Kidney (tissue), 14 donors: ENCODE results near the gene SF3A2. TPM values are rescaled to one million over a fixed set of nuclear protein-coding genes. Genes with fewer than 3 reads are reported as not detected.
A peak's percentile ranks its signal among the peaks of the same experiment; 100 is the strongest.

ENCODE experiments used
- DNase-seq, 5 donors: peaks; one replicate each; pipeline ENCODE4 v3.0.0-alpha.2; 2013 to 2020
- FAIRE-seq: peaks from 2 replicates; lab custom pipeline; 2012; peaks lifted over from hg19 to GRCh38; lab: Jason Lieb, UNC
- H3K27ac ChIP-seq, 2 donors: one replicate each; pipeline ENCODE4 v1.7.0; 2013; ENCODE audit warnings: low read depth in 2 of 2, low read length in 2 of 2, inconsistent platforms in 1 of 2
- H3K27me3 ChIP-seq: one replicate; pipeline ENCODE4 v1.7.1; 2013; ENCODE audit warnings: low read length, inconsistent platforms; ENCODE audit not compliant: control insufficient read depth, insufficient read depth
- H3K36me3 ChIP-seq, 3 donors: one replicate each; pipeline versions ENCODE4 v1.7.0 to v1.7.1; 2013; ENCODE audit warnings: low read length in 3 of 3, control low read depth in 1 of 3, inconsistent platforms in 1 of 3; ENCODE audit not compliant: insufficient read depth in 3 of 3, control insufficient read depth in 2 of 3
- H3K4me1 ChIP-seq, 3 donors: one replicate each; pipeline versions ENCODE4 v1.7.0 to v1.7.1; 2013; ENCODE audit warnings: low read length in 3 of 3, inconsistent platforms in 1 of 3, low read depth in 1 of 3; ENCODE audit not compliant: control insufficient read depth in 2 of 3, insufficient read depth in 2 of 3
- H3K4me3 ChIP-seq, 3 donors: one replicate each; pipeline versions ENCODE4 v1.7.0 to v1.8.1; 2013; ENCODE audit warnings: low read length in 3 of 3, control low read depth in 1 of 3, inconsistent platforms in 1 of 3
- H3K9ac ChIP-seq, 3 donors: one replicate each; pipeline versions ENCODE4 v1.7.0 to v1.7.1; 2013; ENCODE audit warnings: low read length in 3 of 3, control low read depth in 1 of 3, inconsistent platforms in 1 of 3
- H3K9me3 ChIP-seq, 3 donors: one replicate each; pipeline versions ENCODE4 v1.7.0 to v1.7.1; 2013; ENCODE audit warnings: low read length in 3 of 3, control low read depth in 1 of 3, inconsistent platforms in 1 of 3; ENCODE audit not compliant: control insufficient read depth in 2 of 3, insufficient read depth in 1 of 3
- intact Hi-C: fragments of 100-400 bp; cut with DNase I; formaldehyde crosslinking; loops from one replicate; pipeline ENCODE4 v1.11.1; 2022
- polyA plus RNA-seq: library from polyadenylated mRNA; stranded (reverse); fragments of 350-450 nt; fragmentation: Illumina TruSeq; extraction: RNeasy Lipid Tissue Mini Kit (QIAGEN cat#74804); gene quantifications from one replicate; pipeline ENCODE4 v1.2.3, GENCODE V29; 2014; ENCODE audit warnings: low read depth, low replicate concordance; ENCODE audit not compliant: insufficient read depth
- total RNA-seq: library from RNA; stranded (reverse); fragmentation: NEBNext Ultra II Directional; extraction: Animal tissue kit (Norgen Biotek cat#: 25700); gene quantifications from one replicate; pipeline ENCODE4 v1.2.1, GENCODE V29; 2021
- TF ChIP-seq, protein P1 (sequence below): IDR thresholded peaks from 3 replicates; pipeline ENCODE4 v1.5.1; 2012; ENCODE audit warnings: mild to moderate bottlenecking, moderate library complexity, borderline replicate concordance; ENCODE audit not compliant: insufficient read depth; ENCODE audit errors: extremely low read depth
- donor health status: control.
- donor health status: control.
- donor health status: control.
- donor health status: control.
- donor health status: control.
- donor health status: DM: yes; HTN: yes; CAD: no.
- donor health status: Normal renal cell carcinoma (clear cell type).

SF3A2 gene
- total and polyA plus RNA-seq, 2 donors from 2014 or later: 25.7 to 64.1 TPM

DNA sequence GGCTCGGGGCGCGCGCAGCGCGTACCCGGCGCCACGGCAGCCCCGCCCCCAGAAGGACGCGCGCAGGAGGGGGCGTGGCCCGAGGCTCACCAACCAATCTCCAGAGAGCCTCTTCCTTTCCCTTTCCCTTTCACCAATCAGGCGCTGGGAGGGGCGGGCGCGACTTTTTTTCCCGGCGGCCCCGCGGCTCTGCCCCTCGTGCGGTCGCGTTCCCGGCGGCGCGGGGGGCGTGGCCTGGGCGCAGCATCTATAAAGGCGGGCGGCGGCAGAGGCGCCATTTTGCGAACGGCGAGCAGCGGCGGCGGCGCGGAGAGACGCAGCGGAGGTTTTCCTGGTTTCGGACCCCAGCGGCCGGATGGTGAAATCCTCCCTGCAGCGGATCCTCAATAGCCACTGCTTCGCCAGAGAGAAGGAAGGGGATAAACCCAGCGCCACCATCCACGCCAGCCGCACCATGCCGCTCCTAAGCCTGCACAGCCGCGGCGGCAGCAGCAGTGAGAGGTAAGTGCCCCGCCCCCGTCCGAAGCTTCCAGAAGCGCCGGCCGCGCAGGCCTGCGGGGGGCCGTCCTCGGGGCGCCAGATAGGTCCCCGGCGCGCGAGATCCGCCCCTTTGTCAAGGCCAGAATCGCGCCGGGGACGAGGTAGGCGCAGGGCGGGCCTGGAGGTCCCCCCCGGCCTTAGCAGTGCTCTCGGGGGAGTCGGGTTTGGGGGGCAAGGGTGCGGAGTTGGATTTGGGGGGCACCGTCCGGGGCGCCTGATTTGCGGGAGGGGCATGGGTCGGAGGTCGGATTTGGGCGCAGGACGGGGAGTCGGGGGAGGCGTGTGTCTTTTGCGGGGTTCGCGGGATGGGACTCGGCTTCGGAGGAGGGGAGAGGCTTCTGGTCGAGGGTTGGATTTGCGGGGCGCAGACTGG is 32.9 kb downstream of the SF3A2 start:
- intact Hi-C loops: no loop called here
- DNase-seq: peak; percentile 97 to 99 (median 99)
- H3K36me3 ChIP-seq: peaks cover 0 to 14% (median 0%) of the 10 kb centered on the region in 3 donors
- peak overlapping the region; percentile 98 for H3K27ac ChIP-seq
- TF ChIP-seq, protein P1, sequence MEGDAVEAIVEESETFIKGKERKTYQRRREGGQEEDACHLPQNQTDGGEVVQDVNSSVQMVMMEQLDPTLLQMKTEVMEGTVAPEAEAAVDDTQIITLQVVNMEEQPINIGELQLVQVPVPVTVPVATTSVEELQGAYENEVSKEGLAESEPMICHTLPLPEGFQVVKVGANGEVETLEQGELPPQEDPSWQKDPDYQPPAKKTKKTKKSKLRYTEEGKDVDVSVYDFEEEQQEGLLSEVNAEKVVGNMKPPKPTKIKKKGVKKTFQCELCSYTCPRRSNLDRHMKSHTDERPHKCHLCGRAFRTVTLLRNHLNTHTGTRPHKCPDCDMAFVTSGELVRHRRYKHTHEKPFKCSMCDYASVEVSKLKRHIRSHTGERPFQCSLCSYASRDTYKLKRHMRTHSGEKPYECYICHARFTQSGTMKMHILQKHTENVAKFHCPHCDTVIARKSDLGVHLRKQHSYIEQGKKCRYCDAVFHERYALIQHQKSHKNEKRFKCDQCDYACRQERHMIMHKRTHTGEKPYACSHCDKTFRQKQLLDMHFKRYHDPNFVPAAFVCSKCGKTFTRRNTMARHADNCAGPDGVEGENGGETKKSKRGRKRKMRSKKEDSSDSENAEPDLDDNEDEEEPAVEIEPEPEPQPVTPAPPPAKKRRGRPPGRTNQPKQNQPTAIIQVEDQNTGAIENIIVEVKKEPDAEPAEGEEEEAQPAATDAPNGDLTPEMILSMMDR: peak; percentile 13
- H3K4me1 ChIP-seq: peaks cover 0 to 24% (median 4%) of the 10 kb centered on the region in 3 donors
- H3K9me3 ChIP-seq: no peaks in the 10 kb centered on the region
- peak overlapping the region; percentile 45 to 93 (median 76) for H3K9ac ChIP-seq
- no peaks in the 10 kb centered on the region for H3K27me3 ChIP-seq
- peak overlapping the region; percentile 78 to 90 (median 85) for H3K4me3 ChIP-seq
- no peak for FAIRE-seq

DNA sequence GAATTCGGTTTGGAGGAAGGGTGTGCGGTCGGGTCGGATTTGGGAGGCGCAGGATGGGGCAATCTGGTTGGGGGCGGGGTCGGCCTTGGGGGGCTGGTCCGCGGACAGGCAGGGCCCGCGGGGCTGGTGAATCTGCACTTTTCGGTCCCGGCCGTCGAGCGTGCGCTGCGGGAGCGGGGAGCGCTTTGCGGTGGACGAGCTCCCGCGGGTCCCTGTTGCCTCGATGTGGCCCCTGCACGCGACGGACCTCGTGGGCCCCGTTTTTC is 33.5 kb downstream of the SF3A2 start:
- Histone ChIP-seq H3K36me3 (peaks cover 0 to 14% (median 0%) of the 10 kb centered on the region in 3 donors), H3K9ac (peak overlapping the region; percentile 42 to 93 (median 45)), H3K4me1 (peaks cover 0 to 24% (median 4%) of the 10 kb centered on the region in 3 donors), H3K27ac (peak overlapping the region; percentile 98), H3K4me3 (peak overlapping the region; percentile 78 to 90 (median 85)), H3K27me3 (no peaks in the 10 kb centered on the region), H3K9me3 (no peaks in the 10 kb centered on the region)
- TF ChIP-seq, protein P1: no peak
- no peak for FAIRE-seq
- DNase-seq: peak in 1 of 5 donors; percentile 90
- intact Hi-C loops: no loop called here

DNA sequence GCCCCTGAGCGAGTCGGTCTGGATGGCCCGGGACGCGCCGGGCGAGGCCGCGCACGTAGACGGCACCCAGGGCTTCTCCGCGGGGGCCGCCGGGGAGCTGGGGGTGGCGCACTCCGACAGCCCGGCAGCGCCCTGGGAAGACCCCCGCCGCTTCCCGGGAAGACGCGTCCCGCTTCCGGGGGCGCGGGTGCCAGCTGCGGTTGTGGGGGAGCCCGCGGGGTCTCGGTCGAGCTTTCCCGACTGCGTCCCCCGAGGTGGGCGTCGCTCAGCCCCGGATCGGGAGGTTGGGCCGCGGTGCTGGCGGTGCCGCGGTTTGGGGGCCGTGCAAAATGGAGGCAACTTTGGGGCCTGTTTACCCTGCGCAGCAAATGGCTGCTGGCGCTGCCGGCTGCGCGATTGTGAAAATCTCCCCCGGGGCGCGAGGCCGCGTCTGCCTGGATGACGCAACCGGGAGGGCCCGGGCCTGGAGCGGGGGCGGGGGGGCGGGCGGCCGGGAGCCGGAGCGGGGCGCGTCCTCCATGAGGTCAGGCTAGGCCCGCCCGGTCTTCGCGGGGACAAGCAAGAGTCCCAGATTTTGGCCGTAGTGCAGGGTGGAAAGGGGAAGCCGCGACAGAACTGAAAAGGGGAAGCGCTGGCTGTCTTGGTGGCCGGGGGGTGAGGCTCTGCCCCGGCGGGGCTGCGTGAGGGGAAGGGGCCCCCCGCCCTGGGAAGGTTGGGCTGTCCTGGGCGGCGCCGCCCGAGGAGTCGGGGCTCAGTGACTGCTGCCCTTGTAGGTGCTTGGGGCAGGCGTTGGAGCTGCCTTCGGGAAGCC is 34.0 kb downstream of the SF3A2 start:
- intact Hi-C loops: no loop called here
- H3K36me3 ChIP-seq: peaks cover 0 to 14% (median 0%) of the 10 kb centered on the region in 3 donors
- no peaks in the 10 kb centered on the region for H3K27me3 ChIP-seq
- peaks cover 0 to 24% (median 4%) of the 10 kb centered on the region in 3 donors for H3K4me1 ChIP-seq
- TF ChIP-seq, protein P1: no peak
- H3K4me3 ChIP-seq: peak overlapping the region; percentile 78 to 90 (median 85)
- peak overlapping the region; percentile 18 to 93 (median 52) for H3K9ac ChIP-seq
- H3K9me3 ChIP-seq: no peaks in the 10 kb centered on the region
- peak overlapping the region; percentile 98 for H3K27ac ChIP-seq
- DNase-seq (peak; percentile 68 to 97 (median 87)), FAIRE-seq (no peak)
